Naive B cell (primary cell): ENCODE data around the gene DIP2C. TPM values are rescaled to one million over a fixed set of nuclear protein-coding genes. Genes with fewer than 3 reads are reported as not detected.

Source experiments
- ATAC-seq, 2 donors: fragments of 150-1000 bp; cut with Tn5 transposase; 2 replicates each; pipeline ENCODE4 v1.10.0; 2021; ENCODE audit warnings: low read depth in 2 of 2, mild to moderate bottlenecking in 2 of 2, moderate library complexity in 2 of 2
- DNase-seq: peaks from one replicate; pipeline ENCODE4 v3.0.0; 2022
- H3K27ac Mint-ChIP-seq, 6 donors: one replicate each; pipeline ENCODE4 v1.8.0; 2020 to 2022; ENCODE audit warnings: mild to moderate bottlenecking in 6 of 6, mixed read lengths in 6 of 6, moderate library complexity in 5 of 6, inconsistent platforms in 2 of 6
- H3K27me3 Mint-ChIP-seq, 3 donors: one replicate each; pipeline ENCODE4 v1.8.0; 2021 to 2022; ENCODE audit warnings: mixed read lengths in 3 of 3, mild to moderate bottlenecking in 1 of 3
- H3K36me3 Mint-ChIP-seq, 2 donors: one replicate each; pipeline ENCODE4 v1.8.0; 2020 to 2022; ENCODE audit warnings: mixed read lengths in 2 of 2, inconsistent platforms in 1 of 2, mild to moderate bottlenecking in 1 of 2
- H3K4me1 Mint-ChIP-seq, 3 donors: one replicate each; pipeline ENCODE4 v1.8.0; 2020 to 2022; ENCODE audit warnings: mixed read lengths in 3 of 3, inconsistent platforms in 1 of 3, mild to moderate bottlenecking in 1 of 3, moderate library complexity in 1 of 3
- H3K4me3 Mint-ChIP-seq, 8 donors: one replicate each; pipeline ENCODE4 v1.8.0; 2020 to 2022; ENCODE audit warnings: mild to moderate bottlenecking in 8 of 8, mixed read lengths in 8 of 8, moderate library complexity in 8 of 8, inconsistent platforms in 2 of 8
- H3K9me3 Mint-ChIP-seq, 7 donors: one replicate each; pipeline ENCODE4 v1.8.0; 2020 to 2022; ENCODE audit warnings: mixed read lengths in 7 of 7, mild to moderate bottlenecking in 5 of 7, inconsistent platforms in 2 of 7, moderate library complexity in 1 of 7
- polyA plus RNA-seq, 6 donors: library from polyadenylated mRNA; unstranded; fragments of 300-500 nt; fragmentation: Illumina TruSeq; gene quantifications; one replicate each; pipeline ENCODE4 v1.2.3, GENCODE V29; 2021; ENCODE audit warnings: low read depth in 6 of 6

Gene DIP2C
- polyA plus RNA-seq, 6 donors from 2014 or later: 0.36 to 1.7 (median 0.78) TPM; not detected in 1

- no peaks in the 10 kb centered on the region for H3K4me1 Mint-ChIP-seq
- no peaks in the 10 kb centered on the region for H3K36me3 Mint-ChIP-seq
- ATAC-seq: no peak
- no peak overlapping the region for H3K4me3 Mint-ChIP-seq
- H3K27me3 Mint-ChIP-seq: peaks cover 0 to 6% (median 5%) of the 10 kb centered on the region in 3 donors
- H3K27ac Mint-ChIP-seq: no peak overlapping the region
- H3K9me3 Mint-ChIP-seq: peaks cover 0 to 6% (median 1%) of the 10 kb centered on the region in 7 donors
- DNase-seq: no peak
Measured at GRCh38 chr10:668786-669485, 20.5 kb downstream of the DIP2C start.

GRCh38 chr10:667602-668143, 21.8 kb downstream of the DIP2C start:
- no peak for ATAC-seq
- H3K4me3 Mint-ChIP-seq: no peak overlapping the region
- no peaks in the 10 kb centered on the region for H3K36me3 Mint-ChIP-seq
- DNase-seq: no peak
- H3K27me3 Mint-ChIP-seq: peaks cover 0 to 5% (median 5%) of the 10 kb centered on the region in 3 donors
- no peaks in the 10 kb centered on the region for H3K4me1 Mint-ChIP-seq
- H3K9me3 Mint-ChIP-seq: peaks cover 0 to 6% (median 0%) of the 10 kb centered on the region in 7 donors
- no peak overlapping the region for H3K27ac Mint-ChIP-seq

GRCh38 chr10:667096-667495, 22.4 kb downstream of the DIP2C start:
- H3K27ac Mint-ChIP-seq: no peak overlapping the region
- H3K36me3 Mint-ChIP-seq: no peaks in the 10 kb centered on the region
- no peak overlapping the region for H3K4me3 Mint-ChIP-seq
- ATAC-seq: no peak
- H3K4me1 Mint-ChIP-seq: no peaks in the 10 kb centered on the region
- H3K27me3 Mint-ChIP-seq: peaks cover 0 to 7% (median 5%) of the 10 kb centered on the region in 3 donors
- peaks cover 0 to 6% (median 0%) of the 10 kb centered on the region in 7 donors for H3K9me3 Mint-ChIP-seq
- DNase-seq: no peak

GRCh38 chr10:666237-667012, 23.0 kb downstream of the DIP2C start:
- DNase-seq: no peak
- H3K4me1 Mint-ChIP-seq: no peaks in the 10 kb centered on the region
- peaks cover 0 to 2% (median 0%) of the 10 kb centered on the region in 7 donors for H3K9me3 Mint-ChIP-seq
- no peak overlapping the region for H3K27ac Mint-ChIP-seq
- peaks cover 4 to 14% (median 6%) of the 10 kb centered on the region in 3 donors for H3K27me3 Mint-ChIP-seq
- no peak overlapping the region for H3K4me3 Mint-ChIP-seq
- H3K36me3 Mint-ChIP-seq: no peaks in the 10 kb centered on the region
- no peak for ATAC-seq

DNA sequence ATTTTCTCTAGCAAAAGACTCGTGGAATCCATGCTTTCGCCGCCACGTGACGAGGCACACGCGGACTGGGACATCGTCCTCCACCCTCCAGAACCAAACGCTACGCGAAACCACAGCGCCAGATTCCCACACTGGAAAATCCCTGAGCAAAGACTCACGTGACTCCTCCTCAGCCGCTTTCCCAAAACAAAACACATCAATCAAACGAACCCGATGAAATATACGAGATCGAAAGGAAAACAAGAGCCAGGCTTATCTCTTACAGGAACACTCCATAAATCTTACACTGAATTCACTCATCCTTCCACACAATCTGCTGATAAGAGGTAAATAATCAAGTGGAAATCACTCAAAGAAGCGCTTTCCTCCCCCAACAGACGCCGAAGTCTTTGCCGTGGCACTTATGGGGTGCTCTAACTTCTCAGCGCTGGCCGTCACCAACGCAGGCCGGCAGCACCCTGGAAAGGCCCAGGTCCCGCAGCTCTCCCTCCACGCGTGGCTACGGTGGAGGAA, 23.8 kb downstream of the DIP2C start:
- Mint-ChIP-seq H3K27ac (no peak overlapping the region), H3K4me1 (no peaks in the 10 kb centered on the region), H3K27me3 (peaks cover 4 to 17% (median 6%) of the 10 kb centered on the region in 3 donors), H3K9me3 (no peaks in the 10 kb centered on the region), H3K4me3 (no peak overlapping the region), H3K36me3 (no peaks in the 10 kb centered on the region)
- DNase-seq: no peak
- no peak for ATAC-seq

DNA sequence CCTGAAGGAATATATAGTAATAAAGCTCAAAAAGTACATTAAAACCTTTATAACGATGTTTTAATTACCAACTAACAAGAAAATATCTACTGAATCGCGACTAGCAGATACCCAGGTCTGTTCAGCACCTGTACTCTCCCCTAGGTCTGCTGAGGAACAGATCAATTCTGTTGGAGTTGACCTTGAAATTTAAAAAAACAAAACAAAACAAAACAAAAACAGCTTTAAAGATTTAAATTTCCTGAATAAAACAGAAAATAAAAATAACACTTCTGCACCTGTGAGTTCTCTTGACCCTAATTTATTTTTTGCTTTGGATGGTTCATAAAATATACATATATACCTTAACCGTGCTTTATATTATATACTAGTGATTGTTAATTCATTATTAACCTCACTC, 24.6 kb downstream of the DIP2C start:
- no peak overlapping the region for H3K4me3 Mint-ChIP-seq
- no peaks in the 10 kb centered on the region for H3K4me1 Mint-ChIP-seq
- ATAC-seq (no peak), DNase-seq (no peak)
- no peaks in the 10 kb centered on the region for H3K36me3 Mint-ChIP-seq
- H3K27me3 Mint-ChIP-seq: peaks cover 4 to 17% (median 6%) of the 10 kb centered on the region in 3 donors
- no peak overlapping the region for H3K27ac Mint-ChIP-seq
- H3K9me3 Mint-ChIP-seq: no peaks in the 10 kb centered on the region

- H3K27ac Mint-ChIP-seq: no peak overlapping the region
- peaks cover 4 to 21% (median 7%) of the 10 kb centered on the region in 3 donors for H3K27me3 Mint-ChIP-seq
- no peaks in the 10 kb centered on the region for H3K9me3 Mint-ChIP-seq
- H3K4me1 Mint-ChIP-seq: no peaks in the 10 kb centered on the region
- no peaks in the 10 kb centered on the region for H3K36me3 Mint-ChIP-seq
- no peak overlapping the region for H3K4me3 Mint-ChIP-seq
- DNase-seq: no peak
- no peak for ATAC-seq
Measured at GRCh38 chr10:664301-664700, 25.2 kb downstream of the DIP2C start.

DNA sequence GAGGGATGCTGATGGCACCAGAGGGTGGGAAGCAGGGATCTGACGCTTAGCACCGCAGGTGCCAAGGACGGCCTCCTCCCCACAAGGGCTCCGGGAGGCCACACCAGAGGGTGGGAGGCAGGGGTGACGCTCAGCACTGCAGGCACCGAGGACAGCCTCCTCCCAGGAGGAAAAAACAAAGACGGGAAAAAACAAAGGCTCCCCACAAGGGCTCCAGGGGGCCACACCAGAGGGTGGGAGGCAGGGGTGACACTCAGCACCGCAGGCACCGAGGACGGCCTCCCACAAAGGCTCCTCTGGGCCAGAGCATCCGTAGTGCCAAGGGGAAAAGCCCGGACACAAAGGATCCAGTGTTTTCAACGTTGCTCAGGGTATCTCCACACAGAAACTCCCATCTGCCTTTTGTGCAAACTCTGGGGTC, 25.6 kb downstream of the DIP2C start:
- Mint-ChIP-seq H3K27me3 (peaks cover 7 to 26% (median 11%) of the 10 kb centered on the region in 3 donors), H3K27ac (no peak overlapping the region), H3K4me3 (no peak overlapping the region), H3K9me3 (no peaks in the 10 kb centered on the region), H3K4me1 (no peaks in the 10 kb centered on the region), H3K36me3 (no peaks in the 10 kb centered on the region)
- ATAC-seq (no peak), DNase-seq (no peak)

DNA sequence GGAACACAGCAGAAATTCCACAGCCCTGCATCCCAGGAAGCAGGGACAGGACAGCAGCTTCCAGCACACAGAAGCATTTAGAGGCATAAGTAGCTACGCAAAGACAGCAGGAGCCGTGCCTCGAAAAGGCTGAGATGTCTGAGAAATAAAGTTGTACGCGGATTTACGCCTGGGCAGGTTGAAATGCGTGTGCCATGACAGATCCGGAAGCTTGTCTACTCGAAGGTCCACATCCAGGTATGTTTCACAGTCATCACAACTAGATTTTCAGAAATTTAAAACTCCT, 26.1 kb downstream of the DIP2C start:
- H3K9me3 Mint-ChIP-seq: no peaks in the 10 kb centered on the region
- no peak overlapping the region for H3K27ac Mint-ChIP-seq
- no peak for DNase-seq
- no peak overlapping the region for H3K4me3 Mint-ChIP-seq
- H3K36me3 Mint-ChIP-seq: no peaks in the 10 kb centered on the region
- ATAC-seq: no peak
- H3K4me1 Mint-ChIP-seq: no peaks in the 10 kb centered on the region
- peaks cover 9 to 30% (median 14%) of the 10 kb centered on the region in 3 donors for H3K27me3 Mint-ChIP-seq

DNA sequence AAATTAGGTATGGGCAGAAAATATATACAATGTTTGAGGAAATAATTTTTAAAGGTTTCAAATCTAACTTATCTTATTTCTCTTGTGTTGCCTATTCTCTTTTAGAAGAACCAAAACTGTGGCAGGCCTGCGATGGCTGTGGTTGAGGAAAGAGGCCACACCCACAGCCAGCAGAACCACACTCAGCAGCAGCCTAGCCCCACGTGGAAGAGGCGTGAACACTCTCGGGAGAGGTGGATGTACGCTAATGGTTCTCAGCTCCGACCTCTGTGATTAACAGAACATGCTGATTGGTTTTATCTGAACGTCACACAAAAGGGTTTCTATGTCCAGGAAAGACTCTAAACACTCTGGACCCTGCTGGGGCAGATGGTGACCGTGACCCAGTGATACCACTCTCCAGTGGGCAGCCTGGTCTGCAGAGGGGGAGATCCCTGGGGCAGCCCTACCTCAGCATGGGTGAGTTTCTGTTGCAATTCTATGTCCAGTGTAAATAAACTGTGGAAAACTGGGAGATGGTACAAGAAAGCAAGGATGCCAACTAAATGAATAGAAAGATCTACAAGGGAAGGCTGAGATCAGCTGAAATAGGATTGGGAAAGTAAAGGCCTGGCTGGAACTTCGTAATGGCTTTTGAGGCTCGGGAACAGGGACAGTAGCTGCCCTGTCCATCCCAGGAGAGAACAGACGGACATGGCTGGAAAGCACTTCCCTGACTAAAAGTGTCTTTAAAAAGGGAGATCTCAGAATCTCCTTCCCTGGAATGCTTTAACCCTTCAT, 26.6 kb downstream of the DIP2C start:
- Mint-ChIP-seq H3K36me3 (no peaks in the 10 kb centered on the region), H3K4me3 (no peak overlapping the region), H3K27me3 (peaks cover 9 to 30% (median 14%) of the 10 kb centered on the region in 3 donors), H3K27ac (no peak overlapping the region), H3K9me3 (no peaks in the 10 kb centered on the region), H3K4me1 (no peaks in the 10 kb centered on the region)
- no peak for DNase-seq
- no peak for ATAC-seq

- DNase-seq (no peak), ATAC-seq (no peak)
- Mint-ChIP-seq H3K4me3 (no peak overlapping the region), H3K9me3 (no peaks in the 10 kb centered on the region), H3K27me3 (peaks cover 9 to 30% (median 14%) of the 10 kb centered on the region in 3 donors), H3K27ac (no peak overlapping the region), H3K36me3 (no peaks in the 10 kb centered on the region), H3K4me1 (no peaks in the 10 kb centered on the region)
Measured at GRCh38 chr10:662223-662605, 27.3 kb downstream of the DIP2C start.

DNA sequence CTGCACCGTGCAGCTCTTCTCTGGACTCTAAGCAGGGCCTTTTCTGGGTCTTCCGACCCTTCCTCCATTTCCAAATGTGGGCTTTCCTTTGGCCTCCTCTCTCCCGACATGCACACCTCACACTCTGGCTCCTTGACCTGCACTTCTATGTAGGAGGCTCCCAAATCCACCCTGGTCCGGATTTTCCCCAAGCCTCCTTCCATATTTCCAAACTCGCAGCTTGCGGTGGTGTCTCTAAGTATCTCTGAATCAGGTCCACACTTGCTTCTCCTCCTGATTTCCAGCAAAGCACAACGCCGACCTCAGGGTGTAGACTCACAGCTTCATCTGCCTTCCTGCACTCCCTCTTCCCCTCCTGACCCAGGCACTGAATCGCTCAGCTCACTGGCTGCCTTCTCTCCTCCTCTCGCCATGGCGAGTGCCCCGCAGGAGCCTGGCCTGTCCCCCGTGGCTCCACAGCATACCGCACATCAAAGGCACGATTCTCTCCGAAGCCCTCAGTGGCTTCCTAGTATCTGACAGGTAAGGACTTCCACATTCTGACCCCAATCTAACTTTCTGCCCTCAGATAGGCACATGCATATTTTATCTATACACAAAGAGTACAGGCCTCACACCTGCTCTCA, 27.8 kb downstream of the DIP2C start:
- H3K4me1 Mint-ChIP-seq: no peaks in the 10 kb centered on the region
- no peaks in the 10 kb centered on the region for H3K36me3 Mint-ChIP-seq
- no peak overlapping the region for H3K4me3 Mint-ChIP-seq
- H3K9me3 Mint-ChIP-seq: no peaks in the 10 kb centered on the region
- no peak for ATAC-seq
- H3K27ac Mint-ChIP-seq: no peak overlapping the region
- DNase-seq: no peak
- peaks cover 9 to 30% (median 14%) of the 10 kb centered on the region in 3 donors for H3K27me3 Mint-ChIP-seq
